GM10248 (cell line): ENCODE data around the gene CYB5A.
A peak's percentile ranks its signal among the peaks of the same experiment; 100 is the strongest.

Experiments used
- CTCF ChIA-PET: fragments of 300-600 bp; sonication (Branson Sonifier 250); formaldehyde crosslinking; extraction: SDS; loops from one replicate; lab custom pipeline; 2021; ENCODE audit warnings: antibody characterized with exemption; lab: Yijun Ruan, JAX
- POLR2A ChIA-PET: fragments of 350-650 bp; sonication (Branson Sonifier 250); formaldehyde crosslinking; extraction: SDS; loops from one replicate; lab custom pipeline; 2020; ENCODE audit warnings: antibody characterized with exemption; lab: Yijun Ruan, JAX
- DNase-seq: peaks from one replicate; pipeline ENCODE4 v3.0.0; 2012; ENCODE audit errors: extremely low spot score
- TF ChIP-seq, protein P1 (sequence below): IDR thresholded peaks from 2 replicates; pipeline ENCODE4 v1.5.1; 2012; ENCODE audit warnings: mild to moderate bottlenecking, low read depth; ENCODE audit errors: extremely low read depth, missing control alignments, control extremely low read depth

Gene CYB5A, protein sequence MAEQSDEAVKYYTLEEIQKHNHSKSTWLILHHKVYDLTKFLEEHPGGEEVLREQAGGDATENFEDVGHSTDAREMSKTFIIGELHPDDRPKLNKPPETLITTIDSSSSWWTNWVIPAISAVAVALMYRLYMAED

DNA sequence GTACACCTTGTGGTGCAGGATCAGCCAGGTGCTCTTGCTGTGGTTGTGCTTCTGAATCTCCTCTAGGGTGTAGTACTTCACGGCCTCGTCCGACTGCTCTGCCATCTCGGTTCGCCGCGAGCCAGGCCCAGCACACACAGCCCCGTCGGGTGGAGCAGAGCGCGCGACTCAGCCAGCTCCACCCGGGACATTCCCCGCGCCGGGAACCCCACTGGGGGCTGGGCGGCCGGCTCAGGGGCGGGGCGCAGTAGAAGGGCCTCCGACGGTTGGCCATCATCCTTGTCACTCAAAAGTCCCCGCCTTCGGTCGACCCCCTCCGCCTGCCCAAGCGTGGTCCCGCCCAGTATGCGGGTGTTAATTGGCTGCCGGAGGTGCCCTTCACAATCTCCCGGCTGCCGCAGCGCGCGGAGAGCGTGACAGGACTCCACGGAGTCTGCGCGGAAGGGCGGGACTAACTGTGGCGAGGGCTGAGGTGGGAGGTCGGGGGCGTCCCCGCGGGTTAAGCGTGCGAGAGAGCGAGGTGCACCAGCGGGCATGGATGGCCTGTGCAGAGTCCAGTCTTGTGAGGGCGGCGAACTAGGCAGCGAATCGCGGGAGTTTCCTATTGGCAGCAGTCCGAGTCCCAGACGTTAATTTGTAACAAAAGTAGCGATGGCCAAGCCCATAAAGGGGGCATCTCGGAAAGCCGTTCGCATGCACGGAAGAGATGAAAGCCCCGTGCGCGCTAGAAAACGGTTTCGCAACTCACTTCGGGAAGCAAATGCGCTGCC, at the start of gene CYB5A:
Gene CYB5A, minus strand, starts transcription at position 193 of the 770 bp plus-strand sequence. Its CDS starts 88 bp downstream, at position 105.
- CTCF ChIA-PET: interaction anchor here (0.9 kb wide), 1 partner anchor 136 kb away, joined by 3 read pairs; no protein-coding TSS in a partner anchor
- DNase-seq: peak; percentile 100
- POLR2A ChIA-PET: interaction anchor here (0.5 kb wide), 1 partner anchor 82 kb away, joined by 3 read pairs; no protein-coding TSS in a partner anchor
- TF ChIP-seq, protein P1, sequence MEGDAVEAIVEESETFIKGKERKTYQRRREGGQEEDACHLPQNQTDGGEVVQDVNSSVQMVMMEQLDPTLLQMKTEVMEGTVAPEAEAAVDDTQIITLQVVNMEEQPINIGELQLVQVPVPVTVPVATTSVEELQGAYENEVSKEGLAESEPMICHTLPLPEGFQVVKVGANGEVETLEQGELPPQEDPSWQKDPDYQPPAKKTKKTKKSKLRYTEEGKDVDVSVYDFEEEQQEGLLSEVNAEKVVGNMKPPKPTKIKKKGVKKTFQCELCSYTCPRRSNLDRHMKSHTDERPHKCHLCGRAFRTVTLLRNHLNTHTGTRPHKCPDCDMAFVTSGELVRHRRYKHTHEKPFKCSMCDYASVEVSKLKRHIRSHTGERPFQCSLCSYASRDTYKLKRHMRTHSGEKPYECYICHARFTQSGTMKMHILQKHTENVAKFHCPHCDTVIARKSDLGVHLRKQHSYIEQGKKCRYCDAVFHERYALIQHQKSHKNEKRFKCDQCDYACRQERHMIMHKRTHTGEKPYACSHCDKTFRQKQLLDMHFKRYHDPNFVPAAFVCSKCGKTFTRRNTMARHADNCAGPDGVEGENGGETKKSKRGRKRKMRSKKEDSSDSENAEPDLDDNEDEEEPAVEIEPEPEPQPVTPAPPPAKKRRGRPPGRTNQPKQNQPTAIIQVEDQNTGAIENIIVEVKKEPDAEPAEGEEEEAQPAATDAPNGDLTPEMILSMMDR: no peak

DNA sequence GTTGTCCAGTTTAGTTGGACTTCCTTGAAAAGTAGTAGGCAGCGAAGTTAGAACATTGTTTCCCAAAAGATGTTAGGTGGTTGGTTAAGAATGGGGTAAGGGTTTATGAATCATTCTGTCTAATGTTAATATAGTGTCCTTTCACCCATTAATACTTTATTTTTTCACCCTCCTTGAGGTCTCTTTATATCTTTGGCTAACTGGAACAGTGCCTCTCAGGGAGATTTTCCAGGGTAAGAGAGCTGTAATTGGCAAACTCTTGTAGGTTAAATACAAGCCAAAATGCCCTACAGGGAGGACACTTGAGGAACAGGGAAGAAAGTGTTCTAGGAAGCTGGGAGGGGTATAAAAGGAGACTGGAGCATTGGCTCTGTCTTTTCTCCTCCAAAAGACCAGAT, 46.1 kb upstream of the CYB5A start:
- DNase-seq: no peak
- POLR2A ChIA-PET: no interaction called here
- CTCF ChIA-PET: interaction anchor here (1.5 to 2.7 kb wide), 6 partner anchors 9 to 214 kb away, joined by 3 to 10 read pairs (median 4); no protein-coding TSS in a partner anchor
- TF ChIP-seq, protein P1: no peak

DNA sequence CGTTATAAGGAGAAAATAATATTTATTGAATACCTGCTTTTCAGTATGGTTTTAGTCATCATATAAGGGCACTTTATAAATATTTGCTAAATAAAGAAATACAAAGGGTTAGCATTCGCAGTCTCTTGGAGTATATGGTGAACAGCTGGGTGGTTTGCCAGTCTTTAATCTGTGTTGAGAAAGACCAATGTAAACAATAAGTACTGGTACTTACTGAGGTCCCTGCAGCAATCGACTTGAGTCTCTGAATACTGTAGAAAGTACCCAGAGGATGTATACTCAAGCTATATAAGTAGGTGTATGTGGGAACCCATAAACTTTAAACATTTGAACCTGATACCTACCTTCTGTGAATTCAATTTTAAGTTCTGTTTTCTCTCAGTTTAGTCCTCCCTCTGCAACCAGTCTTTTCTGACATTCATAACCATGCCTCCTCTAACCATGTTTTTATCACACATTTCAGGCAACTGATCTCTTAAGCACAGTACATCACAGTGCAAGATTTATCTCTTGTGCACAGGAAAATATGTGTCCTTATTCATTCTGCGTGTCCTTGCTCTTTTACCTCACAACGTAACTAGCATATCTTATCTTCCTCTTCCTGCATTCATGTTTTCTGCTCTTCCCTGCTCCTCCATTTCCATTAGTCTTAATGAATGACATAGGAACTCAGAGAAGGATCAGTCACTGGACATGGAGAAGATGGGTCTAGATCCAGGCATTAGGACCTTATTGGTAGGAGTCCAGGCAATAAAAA, 45.6 kb upstream of the CYB5A start:
- DNase-seq: no peak
- POLR2A ChIA-PET: no interaction called here
- CTCF ChIA-PET: interaction anchor here (1.5 to 2.7 kb wide), 6 partner anchors 10 to 214 kb away, joined by 3 to 10 read pairs (median 4); no protein-coding TSS in a partner anchor
- TF ChIP-seq, protein P1: no peak

DNA sequence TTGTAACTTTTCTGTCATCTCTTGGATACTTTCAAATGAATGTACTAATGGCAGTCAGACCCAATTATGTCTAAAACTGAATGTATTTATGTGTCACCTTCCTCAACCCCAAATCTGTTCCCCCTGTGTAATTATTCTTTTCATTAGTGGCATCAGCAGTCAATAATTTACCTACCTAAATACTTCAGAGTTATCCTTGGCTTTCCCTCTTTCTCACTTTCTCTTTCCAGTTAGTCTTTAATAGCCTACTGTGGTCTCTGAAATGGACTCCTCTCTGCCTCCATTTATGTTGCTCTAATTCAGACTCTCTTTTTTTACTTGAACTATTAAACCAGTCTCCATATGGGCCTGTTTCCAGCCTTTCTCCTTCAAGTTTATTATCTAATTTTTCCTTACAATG, 44.9 kb upstream of the CYB5A start:
- TF ChIP-seq, protein P1: no peak
- DNase-seq: no peak
- CTCF ChIA-PET: interaction anchor here (1.7 kb wide), 1 partner anchor 12 kb away, joined by 4 read pairs; no protein-coding TSS in a partner anchor
- POLR2A ChIA-PET: no interaction called here

DNA sequence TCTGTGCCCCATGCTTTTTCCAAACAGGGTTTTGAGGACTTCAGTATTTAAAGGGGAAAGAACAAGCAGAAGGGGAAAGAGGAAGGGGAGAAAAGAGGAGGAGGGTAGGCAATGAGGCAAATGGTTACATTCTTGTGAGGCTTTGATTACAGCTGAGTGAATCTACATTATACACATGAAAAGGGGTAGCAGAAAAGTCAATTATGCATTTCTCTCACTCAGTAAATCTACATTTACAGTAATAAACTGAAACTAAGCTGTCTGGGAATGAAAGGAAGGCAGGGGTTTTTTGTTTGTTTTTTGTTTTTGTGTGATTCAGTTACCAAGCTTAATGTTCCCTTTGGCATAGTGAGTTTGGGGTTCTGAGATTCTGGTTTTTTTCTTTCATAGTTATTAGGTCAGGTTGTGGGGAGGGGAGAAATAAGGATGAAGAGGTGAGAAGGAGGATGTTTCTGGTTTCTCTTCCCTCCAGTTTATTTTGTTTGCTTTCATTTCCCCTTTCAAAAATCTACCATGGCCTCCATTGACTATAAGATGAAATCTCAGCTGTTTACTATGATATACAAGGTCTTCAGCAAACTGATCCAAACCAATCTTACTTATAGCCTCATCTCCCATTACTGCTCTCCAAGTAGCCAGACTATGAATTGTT, 42.6 kb upstream of the CYB5A start:
- DNase-seq: no peak
- TF ChIP-seq, protein P1: no peak
- ChIA-PET POLR2A (no interaction called here), CTCF (no interaction called here)

DNA sequence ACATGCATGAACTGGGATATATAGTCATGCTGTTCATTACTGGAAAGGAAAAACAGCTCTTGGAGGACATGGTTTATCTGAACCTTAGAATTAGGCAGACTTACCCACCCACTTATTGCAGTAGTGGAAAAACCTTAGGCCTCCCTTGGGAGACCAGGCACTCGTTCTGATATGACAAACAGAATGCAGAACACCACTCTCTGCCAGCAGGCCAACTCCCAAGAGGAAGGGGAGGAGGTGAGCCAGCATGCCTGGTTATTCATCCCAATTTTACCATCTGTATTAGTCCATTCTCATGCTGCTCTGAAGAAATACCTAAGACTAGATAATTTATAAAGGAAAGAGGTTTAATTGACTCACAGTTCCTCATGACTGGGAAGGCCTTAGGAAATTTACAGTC, 41.3 kb upstream of the CYB5A start:
- no peak for DNase-seq
- CTCF ChIA-PET: interaction anchor here (1.0 kb wide), 1 partner anchor 9 kb away, joined by 3 read pairs; no protein-coding TSS in a partner anchor
- POLR2A ChIA-PET: no interaction called here
- TF ChIP-seq, protein P1: no peak
